ENCODE data around the gene RPS6KA2.
A peak's percentile ranks its signal among the peaks of the same experiment; 100 is the strongest.

Gene RPS6KA2

GRCh38 chr6:166508726-166509125 lies 118.3 kb downstream of the RPS6KA2 start:
- no peak for DNase-seq

- no peak for DNase-seq
Observed at GRCh38 chr6:166507809-166508564, 119.1 kb downstream of the RPS6KA2 start.

GRCh38 chr6:166507380-166507779 lies 119.7 kb downstream of the RPS6KA2 start:
- DNase-seq, result no peak

- no peak for DNase-seq
Observed at GRCh38 chr6:166505133-166505905, 121.7 kb downstream of the RPS6KA2 start.

GRCh38 chr6:166504100-166504499 lies 123.0 kb downstream of the RPS6KA2 start:
- DNase-seq, result no peak

GRCh38 chr6:166503167-166503744 lies 123.8 kb downstream of the RPS6KA2 start:
- DNase-seq, result no peak

- DNase-seq, result no peak
Observed at GRCh38 chr6:166502453-166502852, 124.6 kb downstream of the RPS6KA2 start.

GRCh38 chr6:166501246-166501645 lies 125.8 kb downstream of the RPS6KA2 start:
- DNase-seq, result no peak

GRCh38 chr6:166500246-166500645 lies 126.8 kb downstream of the RPS6KA2 start:
- peak in 48 of 56 donors; percentile 6 to 81 (median 52) for DNase-seq

GRCh38 chr6:166499350-166500163 lies 127.5 kb downstream of the RPS6KA2 start:
- DNase-seq, result no peak

- DNase-seq, result no peak
Observed at GRCh38 chr6:166498661-166499349, 128.2 kb downstream of the RPS6KA2 start.

- DNase-seq, result no peak
Observed at GRCh38 chr6:166498228-166498627, 128.8 kb downstream of the RPS6KA2 start.

- no peak for DNase-seq
Observed at GRCh38 chr6:166497087-166497899, 129.8 kb downstream of the RPS6KA2 start.

GRCh38 chr6:166496460-166496859 lies 130.6 kb downstream of the RPS6KA2 start:
- DNase-seq, result no peak

- no peak for DNase-seq
Observed at GRCh38 chr6:166495487-166496314, 131.3 kb downstream of the RPS6KA2 start.

GRCh38 chr6:166494757-166495486 lies 132.1 kb downstream of the RPS6KA2 start:
- DNase-seq, result peak in 49 of 56 donors; percentile 16 to 89 (median 62)

GRCh38 chr6:166494101-166494441 lies 133.0 kb downstream of the RPS6KA2 start:
- DNase-seq, result no peak

GRCh38 chr6:166493427-166494100 lies 133.5 kb downstream of the RPS6KA2 start:
- no peak for DNase-seq

Measured in nucleus accumbens (tissue), 56 donors.